IPS-18a (cell line): ENCODE data around the gene HNF1B.
"Not testable (repeated sequence)": the region's sequence is repeated elsewhere in the genome, so short reads cannot be mapped to it uniquely, and the experiment has no call there.

ENCODE experiments used
- H3K27ac ChIP-seq: one replicate; pipeline ENCODE4 v1.5.1; 2013; ENCODE audit warnings: low read length
- H3K27me3 ChIP-seq: one replicate; pipeline ENCODE4 v1.6.1; 2013; ENCODE audit warnings: mild to moderate bottlenecking, low read length; ENCODE audit not compliant: control insufficient read depth, insufficient read depth
- H3K36me3 ChIP-seq: one replicate; pipeline ENCODE4 v1.6.1; 2013; ENCODE audit warnings: low read depth, low read length; ENCODE audit not compliant: control insufficient read depth
- H3K4me1 ChIP-seq: one replicate; pipeline ENCODE4 v1.6.1; 2013; ENCODE audit warnings: low read depth, low read length; ENCODE audit not compliant: control insufficient read depth
- H3K4me3 ChIP-seq: one replicate; pipeline ENCODE4 v1.5.1; 2013; ENCODE audit warnings: low read length
- H3K9ac ChIP-seq: one replicate; pipeline ENCODE4 v1.6.1; 2013; ENCODE audit warnings: mild to moderate bottlenecking, low read length, moderate library complexity
- H3K9me3 ChIP-seq: one replicate; pipeline ENCODE4 v1.6.1; 2013; ENCODE audit warnings: low read depth, low read length; ENCODE audit not compliant: control insufficient read depth

Gene HNF1B, protein sequence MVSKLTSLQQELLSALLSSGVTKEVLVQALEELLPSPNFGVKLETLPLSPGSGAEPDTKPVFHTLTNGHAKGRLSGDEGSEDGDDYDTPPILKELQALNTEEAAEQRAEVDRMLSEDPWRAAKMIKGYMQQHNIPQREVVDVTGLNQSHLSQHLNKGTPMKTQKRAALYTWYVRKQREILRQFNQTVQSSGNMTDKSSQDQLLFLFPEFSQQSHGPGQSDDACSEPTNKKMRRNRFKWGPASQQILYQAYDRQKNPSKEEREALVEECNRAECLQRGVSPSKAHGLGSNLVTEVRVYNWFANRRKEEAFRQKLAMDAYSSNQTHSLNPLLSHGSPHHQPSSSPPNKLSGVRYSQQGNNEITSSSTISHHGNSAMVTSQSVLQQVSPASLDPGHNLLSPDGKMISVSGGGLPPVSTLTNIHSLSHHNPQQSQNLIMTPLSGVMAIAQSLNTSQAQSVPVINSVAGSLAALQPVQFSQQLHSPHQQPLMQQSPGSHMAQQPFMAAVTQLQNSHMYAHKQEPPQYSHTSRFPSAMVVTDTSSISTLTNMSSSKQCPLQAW

GRCh38 chr17:37744961-37745800, at the start of gene HNF1B:
Gene HNF1B, minus strand, starts transcription at chr17:37745059. Its CDS starts 175 bp downstream, at chr17:37744884.
- Histone ChIP-seq H3K9ac (no peak within 1 kb of the TSS), H3K27ac (no peak within 1 kb of the TSS), H3K27me3 (peaks cover 90% of the 10 kb centered on the region)

GRCh38 chr17:37792787-37793186, 47.9 kb upstream of the HNF1B start:
- H3K9ac ChIP-seq = no peak overlapping the region
- no peaks in the 10 kb centered on the region for H3K27me3 ChIP-seq
- no peak overlapping the region for H3K27ac ChIP-seq
- no peaks in the 10 kb centered on the region for H3K36me3 ChIP-seq
- no peaks in the 10 kb centered on the region for H3K4me1 ChIP-seq
- no peaks in the 10 kb centered on the region for H3K9me3 ChIP-seq
- no peak overlapping the region for H3K4me3 ChIP-seq

More at GRCh38 chr17:37744961-37745800, at the start of gene HNF1B:
- Histone ChIP-seq H3K4me1 (peaks cover 14% of the 10 kb centered on the region), H3K4me3 (peak within 1 kb of the TSS; percentile 58), H3K36me3 (no peaks in the 10 kb centered on the region), H3K9me3 (no peaks in the 10 kb centered on the region)

GRCh38 chr17:37791447-37792399, 46.9 kb upstream of the HNF1B start:
- no peak overlapping the region for H3K9ac ChIP-seq

DNA sequence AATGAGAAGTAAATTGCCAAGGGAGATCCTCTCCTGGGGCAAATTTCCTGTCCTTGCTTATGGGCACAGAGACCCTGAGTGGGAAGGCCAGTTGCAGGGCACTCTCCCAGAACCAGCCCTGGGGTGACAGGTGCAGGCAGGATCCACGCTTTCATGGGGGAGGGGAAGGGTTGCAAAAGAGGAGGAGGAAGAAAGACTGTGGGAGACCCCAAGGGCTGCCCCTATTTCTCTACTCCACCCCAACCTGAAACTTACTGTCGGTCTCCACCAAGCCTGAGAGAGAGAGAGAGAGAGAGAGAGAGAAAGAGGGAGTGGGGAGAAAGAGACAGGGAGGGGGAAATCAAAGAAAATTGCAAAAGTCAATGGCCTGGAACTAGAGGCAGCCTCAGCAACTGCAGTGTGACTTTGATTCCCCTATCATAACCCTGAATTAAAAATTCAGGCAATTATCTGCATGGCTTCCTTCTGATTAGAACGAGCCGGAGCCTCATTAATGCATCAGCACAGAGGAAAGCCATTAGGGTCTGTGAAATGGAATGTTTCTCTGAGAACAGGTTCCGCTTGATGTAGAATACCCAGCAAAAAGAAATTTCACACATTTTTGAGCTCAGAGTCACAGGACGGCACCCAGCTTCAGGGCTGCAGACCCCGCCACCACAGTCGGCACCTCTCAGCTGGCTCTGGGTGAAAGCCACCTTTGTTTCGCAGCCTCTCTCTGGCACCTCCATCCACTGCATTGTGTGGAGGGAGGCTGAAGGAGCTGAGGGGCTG, 45.1 kb upstream of the HNF1B start:
- Histone ChIP-seq H3K9ac (no peak overlapping the region), H3K9me3 (no peaks in the 10 kb centered on the region), H3K36me3 (no peaks in the 10 kb centered on the region), H3K27me3 (no peaks in the 10 kb centered on the region), H3K4me1 (no peaks in the 10 kb centered on the region), H3K27ac (no peak overlapping the region), H3K4me3 (no peak overlapping the region)

More at GRCh38 chr17:37791447-37792399, 46.9 kb upstream of the HNF1B start:
- no peaks in the 10 kb centered on the region for H3K36me3 ChIP-seq
- no peak overlapping the region for H3K27ac ChIP-seq
- H3K9me3 ChIP-seq = no peaks in the 10 kb centered on the region
- no peaks in the 10 kb centered on the region for H3K27me3 ChIP-seq
- no peak overlapping the region for H3K4me3 ChIP-seq
- H3K4me1 ChIP-seq = no peaks in the 10 kb centered on the region

DNA sequence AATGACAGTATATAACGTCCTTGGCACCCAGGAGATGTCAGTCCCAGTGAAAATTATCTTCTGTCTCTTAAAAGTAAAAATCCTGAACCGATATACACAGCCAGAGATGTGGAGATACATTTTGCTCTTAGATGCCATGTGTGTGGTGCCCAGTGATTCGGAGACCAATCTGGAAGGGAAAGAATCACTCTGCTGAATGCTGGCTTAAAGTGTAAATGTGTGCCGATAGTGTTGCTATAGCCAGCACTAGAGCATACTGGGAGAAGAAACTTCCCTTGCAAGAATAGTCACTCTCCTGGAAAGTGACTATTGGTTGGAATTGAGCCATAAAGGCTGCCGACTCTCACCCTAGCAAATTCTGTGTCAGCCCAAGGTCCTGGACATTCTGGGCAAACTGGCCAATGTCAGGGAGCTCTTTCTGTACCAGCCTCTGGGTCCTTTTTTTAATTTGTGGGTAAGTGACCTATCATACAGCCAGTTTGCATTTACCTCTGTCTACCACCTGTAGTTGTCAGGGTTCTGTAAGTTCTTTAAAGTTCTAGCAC, 44.2 kb upstream of the HNF1B start:
- Histone ChIP-seq H3K4me3 (no peak overlapping the region), H3K9me3 (no peaks in the 10 kb centered on the region), H3K4me1 (no peaks in the 10 kb centered on the region), H3K36me3 (no peaks in the 10 kb centered on the region), H3K27me3 (no peaks in the 10 kb centered on the region), H3K27ac (no peak overlapping the region), H3K9ac (no peak overlapping the region)

DNA sequence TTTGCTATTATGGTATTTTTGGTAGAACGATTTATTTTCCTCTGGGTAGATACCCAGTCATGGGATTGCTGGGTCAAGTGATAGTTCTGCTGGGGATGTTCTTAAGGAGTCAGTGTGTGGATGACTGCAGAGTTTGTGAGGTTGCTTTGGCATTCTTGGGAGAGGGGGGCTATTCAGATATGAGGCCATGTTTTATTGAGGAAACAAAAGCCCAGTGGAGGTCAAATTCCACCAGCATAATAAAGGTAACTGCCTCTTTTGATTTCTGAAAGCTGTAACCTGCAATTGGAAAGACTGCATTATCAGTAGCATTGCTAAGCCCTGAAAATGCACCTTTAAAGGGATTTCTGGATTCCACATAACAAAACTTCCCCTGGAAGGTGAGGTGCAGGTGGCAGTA, 43.7 kb upstream of the HNF1B start:
- no peaks in the 10 kb centered on the region for H3K9me3 ChIP-seq
- no peak overlapping the region for H3K4me3 ChIP-seq
- no peaks in the 10 kb centered on the region for H3K36me3 ChIP-seq
- H3K27ac ChIP-seq = no peak overlapping the region
- H3K9ac ChIP-seq = no peak overlapping the region
- no peaks in the 10 kb centered on the region for H3K4me1 ChIP-seq
- no peaks in the 10 kb centered on the region for H3K27me3 ChIP-seq

GRCh38 chr17:37787055-37787757, 42.3 kb upstream of the HNF1B start:
- H3K36me3 ChIP-seq = no peaks in the 10 kb centered on the region
- no peaks in the 10 kb centered on the region for H3K4me1 ChIP-seq
- H3K9me3 ChIP-seq = no peaks in the 10 kb centered on the region
- H3K27ac ChIP-seq = no peak overlapping the region
- no peaks in the 10 kb centered on the region for H3K27me3 ChIP-seq
- no peak overlapping the region for H3K9ac ChIP-seq
- H3K4me3 ChIP-seq = no peak overlapping the region

DNA sequence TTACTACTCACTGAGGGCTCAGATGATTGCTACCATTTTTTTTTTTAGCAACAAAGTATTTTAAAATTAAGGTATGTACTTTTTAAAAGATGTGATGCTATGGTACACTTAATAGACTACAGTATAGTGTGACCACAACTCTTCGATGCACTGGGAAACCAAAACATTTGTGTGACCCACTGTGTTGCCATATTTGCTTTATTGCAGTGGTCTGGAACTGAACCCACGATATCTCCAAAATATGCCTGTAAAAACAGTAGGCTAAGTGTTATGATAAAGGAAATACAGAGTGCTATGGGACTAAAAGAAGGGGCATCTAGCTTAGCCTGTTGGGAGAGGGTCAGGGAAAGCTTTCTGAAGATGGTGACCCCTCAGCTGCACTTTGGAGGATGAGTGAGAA, 41.6 kb upstream of the HNF1B start:
- Histone ChIP-seq H3K4me1 (no peaks in the 10 kb centered on the region), H3K9me3 (no peaks in the 10 kb centered on the region)

GRCh38 chr17:37782460-37782859, 37.6 kb upstream of the HNF1B start:
- H3K4me1 ChIP-seq, H3K36me3 ChIP-seq, H3K9ac ChIP-seq, H3K27me3 ChIP-seq, H3K27ac ChIP-seq, H3K4me3 ChIP-seq, H3K9me3 ChIP-seq: not testable (repeated sequence)

More for the DNA sequence above, 41.6 kb upstream of the HNF1B start:
- no peak overlapping the region for H3K27ac ChIP-seq
- no peaks in the 10 kb centered on the region for H3K27me3 ChIP-seq
- no peaks in the 10 kb centered on the region for H3K36me3 ChIP-seq
- H3K9ac ChIP-seq = no peak overlapping the region
- no peak overlapping the region for H3K4me3 ChIP-seq

DNA sequence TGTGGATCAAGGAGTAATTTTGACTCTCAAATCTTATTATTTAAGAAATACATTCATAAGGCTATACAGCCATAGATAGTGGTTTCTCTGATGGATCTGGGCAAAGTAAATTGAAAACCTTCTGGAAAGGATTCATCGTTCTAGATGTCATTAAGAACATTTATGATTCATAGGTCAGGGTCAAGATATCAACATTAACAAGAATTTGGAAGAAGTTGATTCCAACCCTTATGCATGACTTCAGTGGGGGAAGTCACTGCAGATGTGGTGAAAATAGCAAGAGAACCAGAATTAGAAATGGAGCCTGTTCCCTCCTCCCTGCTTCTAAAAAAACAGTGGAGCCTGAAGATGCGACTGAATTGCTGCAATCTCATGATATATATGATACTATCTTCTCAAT, 36.6 kb upstream of the HNF1B start:
- no peaks in the 10 kb centered on the region for H3K4me1 ChIP-seq
- H3K27me3 ChIP-seq = no peaks in the 10 kb centered on the region

More for the DNA sequence above, 36.6 kb upstream of the HNF1B start:
- no peak overlapping the region for H3K4me3 ChIP-seq
- H3K27ac ChIP-seq = no peak overlapping the region
- H3K36me3 ChIP-seq = no peaks in the 10 kb centered on the region
- no peaks in the 10 kb centered on the region for H3K9me3 ChIP-seq
- no peak overlapping the region for H3K9ac ChIP-seq
